BE2C (cell line): ENCODE results near the gene PRKAR2B.

Experiments used
- DNase-seq: peaks from one replicate; pipeline ENCODE4 v3.0.0-alpha.2; 2020
- H3K27me3 ChIP-seq: fragments of 250-450 bp; sonication (Bioruptor Pico); 2 replicates; pipeline ENCODE4 v1.5.1; 2020; ENCODE audit warnings: mild to moderate bottlenecking
- H3K36me3 ChIP-seq: fragments of 250-450 bp; sonication (Bioruptor Pico); 2 replicates; pipeline ENCODE4 v1.5.1; 2020; ENCODE audit warnings: mild to moderate bottlenecking
- H3K4me1 ChIP-seq: fragments of 250-450 bp; sonication (Bioruptor Pico); 2 replicates; pipeline ENCODE4 v1.5.1; 2020
- H3K4me3 ChIP-seq: 2 replicates; pipeline ENCODE4 v1.5.1; 2011; ENCODE audit warnings: low read depth, low read length
- H3K9me3 ChIP-seq: fragments of 250-450 bp; sonication (Bioruptor Pico); 2 replicates; pipeline ENCODE4 v1.5.1; 2020
- CTCF ChIP-seq: IDR thresholded peaks from 2 replicates; pipeline ENCODE4 v1.5.1; 2012; ENCODE audit warnings: mild to moderate bottlenecking, low read depth, low read length

The PRKAR2B gene

GRCh38 chr7:107165341-107165740, 120.8 kb downstream of the PRKAR2B start:
- Histone ChIP-seq H3K9me3 (no peaks in the 10 kb centered on the region), H3K27me3 (no peaks in the 10 kb centered on the region), H3K4me1 (no peaks in the 10 kb centered on the region), H3K36me3 (no peaks in the 10 kb centered on the region), H3K4me3 (no peak overlapping the region)
- DNase-seq, result no peak
- TF ChIP-seq CTCF, result no peak

- Histone ChIP-seq H3K4me1 (no peaks in the 10 kb centered on the region), H3K4me3 (peak overlapping the region; percentile 74), H3K27me3 (no peaks in the 10 kb centered on the region), H3K36me3 (no peaks in the 10 kb centered on the region), H3K9me3 (no peaks in the 10 kb centered on the region)
- no peak for TF ChIP-seq CTCF
- DNase-seq, result no peak
Measured at GRCh38 chr7:107166736-107167426, 122.4 kb downstream of the PRKAR2B start.

- DNase-seq, result peak; percentile 24
- H3K27me3 ChIP-seq, result no peaks in the 10 kb centered on the region
- H3K36me3 ChIP-seq, result no peaks in the 10 kb centered on the region
- no peaks in the 10 kb centered on the region for H3K9me3 ChIP-seq
- peak; percentile 47 for TF ChIP-seq CTCF
- H3K4me3 ChIP-seq, result peak overlapping the region; percentile 74
- no peaks in the 10 kb centered on the region for H3K4me1 ChIP-seq
Measured at GRCh38 chr7:107167483-107168232, 123.2 kb downstream of the PRKAR2B start.

GRCh38 chr7:107168233-107169119, 124.0 kb downstream of the PRKAR2B start, which contains the start of gene HBP1:
Gene HBP1 (plus strand): TSS chr7:107169003. CDS start chr7:107179894, 10,891 bp downstream.
- no peak for TF ChIP-seq CTCF
- H3K4me3 ChIP-seq, result peak within 1 kb of the TSS; percentile 74
- H3K36me3 ChIP-seq, result no peaks in the 10 kb centered on the region
- no peaks in the 10 kb centered on the region for H3K4me1 ChIP-seq
- H3K9me3 ChIP-seq, result no peaks in the 10 kb centered on the region
- peak; percentile 97 for DNase-seq
- H3K27me3 ChIP-seq, result no peaks in the 10 kb centered on the region

- no peaks in the 10 kb centered on the region for H3K36me3 ChIP-seq
- H3K9me3 ChIP-seq, result no peaks in the 10 kb centered on the region
- peak; percentile 98 for DNase-seq
- TF ChIP-seq CTCF, result no peak; the same call in 1 of the 2 replicates
- H3K27me3 ChIP-seq, result no peaks in the 10 kb centered on the region
- peak overlapping the region; percentile 73 for H3K4me3 ChIP-seq
- no peaks in the 10 kb centered on the region for H3K4me1 ChIP-seq
Measured at GRCh38 chr7:107169120-107170050, 124.9 kb downstream of the PRKAR2B start.
